G401 (cell line): ENCODE measurements around the gene IL23R. TPM values are rescaled to one million over a fixed set of nuclear protein-coding genes. Genes with fewer than 3 reads are reported as not detected.

Source experiments
- DNase-seq: peaks from one replicate; pipeline ENCODE4 v3.0.0-alpha.2; 2015; ENCODE audit warnings: low spot score
- in situ Hi-C: cut with HindIII; loops from 2 replicates; pipeline ENCODE4 v1.10.0; 2016; ENCODE audit warnings: low sequenced_read_pairs, mixed read lengths
- total RNA-seq: library from RNA; depleted of rRNA; stranded (reverse); fragments of >200 nt; shearing (Covaris generic); gene quantifications from 2 replicates; pipeline ENCODE4 v1.2.3, GENCODE V29; 2014

IL23R gene
- total RNA-seq, 1 experiment from 2014 or later = not detected

GRCh38 chr1:67217938-67218337, 51.7 kb downstream of the IL23R start:
- in situ Hi-C loops = no loop called here
- no peak for DNase-seq

- no peak for DNase-seq
- in situ Hi-C loops = no loop called here
These were observed 58.6 kb downstream of the IL23R start for GRCh38 chr1:67224856-67225255.

GRCh38 chr1:67226688-67227087, 60.4 kb downstream of the IL23R start:
- no peak for DNase-seq
- in situ Hi-C loops = no loop called here

- in situ Hi-C loops = no loop called here
- DNase-seq = no peak
These were observed 60.9 kb downstream of the IL23R start for GRCh38 chr1:67227196-67227595.

- in situ Hi-C loops = no loop called here
- no peak for DNase-seq
These were observed 62.5 kb downstream of the IL23R start for GRCh38 chr1:67228791-67229190.

DNA sequence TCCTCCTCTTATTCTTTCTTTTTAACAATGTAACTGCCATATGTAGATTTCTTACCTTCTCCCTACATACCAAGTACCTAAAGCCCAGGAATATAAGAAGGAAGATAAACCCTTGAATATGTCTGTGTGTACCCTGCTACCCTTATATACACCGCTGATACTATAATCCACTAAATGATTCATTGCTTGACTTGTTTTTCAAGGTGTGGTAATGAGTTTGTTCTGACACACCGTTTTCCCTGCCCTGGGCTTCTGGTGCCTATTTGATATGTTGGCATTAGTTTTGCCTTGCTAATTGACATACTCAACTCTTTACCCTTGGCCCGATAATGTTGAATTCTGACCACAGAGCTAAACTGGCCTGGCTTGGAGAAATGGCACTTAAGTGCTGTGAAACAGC, 64.3 kb downstream of the IL23R start:
- DNase-seq = no peak
- in situ Hi-C loops = no loop called here

DNA sequence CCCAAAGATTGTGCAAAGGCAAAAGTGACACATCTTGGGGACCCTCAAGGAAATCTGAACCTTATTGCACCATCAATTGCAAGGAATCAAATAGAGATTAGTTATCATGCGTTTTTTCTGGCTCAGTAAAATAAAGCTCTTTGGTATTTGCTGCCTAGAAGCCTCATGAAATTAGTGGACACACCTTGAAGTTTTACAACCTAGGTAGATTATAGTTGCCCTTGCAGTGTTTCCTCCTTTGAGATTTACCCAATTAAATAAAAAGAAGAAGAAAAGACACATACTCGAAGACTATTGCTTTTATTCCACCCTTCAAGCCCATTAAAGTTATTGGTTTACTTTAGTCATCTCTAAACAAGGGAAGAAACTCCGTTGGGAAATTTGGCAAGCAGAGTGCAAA, 70.0 kb downstream of the IL23R start:
- in situ Hi-C loops = no loop called here
- DNase-seq = no peak

DNA sequence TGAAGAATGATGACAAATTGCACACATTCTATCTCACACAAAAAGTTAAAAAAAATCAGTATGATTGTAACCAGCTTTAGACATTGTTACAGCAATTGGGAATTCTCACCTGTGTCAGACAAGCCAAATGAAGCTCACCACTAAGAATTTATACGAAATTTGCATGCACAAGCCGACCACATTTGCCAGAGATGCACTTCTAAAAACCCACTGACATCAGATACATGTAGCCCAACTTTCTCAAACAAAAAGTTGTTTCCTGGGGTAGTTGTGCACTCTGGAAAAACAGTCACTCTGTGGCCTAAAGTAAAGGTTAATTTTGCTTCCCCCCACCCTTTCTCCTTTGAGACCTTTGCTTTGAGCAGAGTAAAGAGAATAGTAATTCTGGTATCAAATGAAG, 73.5 kb downstream of the IL23R start:
- in situ Hi-C loops = no loop called here

DNA sequence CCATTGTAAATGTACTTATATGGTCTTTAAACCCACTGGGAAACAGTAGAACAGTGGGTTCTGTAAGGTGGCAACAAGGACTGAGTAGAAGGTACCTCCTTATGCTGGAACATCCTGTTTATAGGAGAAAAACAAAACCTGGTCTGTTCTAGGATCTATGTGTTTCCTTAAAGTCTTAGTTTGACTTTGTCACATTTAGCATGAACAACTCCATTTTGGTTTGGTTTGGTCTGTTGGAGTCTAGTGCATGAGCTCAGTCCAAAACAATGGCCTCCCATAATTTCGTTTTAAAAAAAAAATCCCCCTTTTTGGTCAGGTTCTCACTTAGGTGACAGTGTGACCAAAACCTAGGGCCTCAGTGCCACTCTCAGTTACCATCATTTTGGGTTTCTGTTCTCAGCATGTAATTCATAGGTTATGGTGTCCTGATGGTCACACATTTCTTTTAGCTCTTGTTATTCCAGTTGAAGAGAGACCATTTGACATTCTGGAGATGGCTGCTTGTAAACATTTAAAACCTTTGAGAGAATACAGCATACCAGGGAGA, 75.0 kb downstream of the IL23R start:
- no peak for DNase-seq
- in situ Hi-C loops = no loop called here

More for the DNA sequence above, 73.5 kb downstream of the IL23R start:
- DNase-seq = no peak

- in situ Hi-C loops = no loop called here
- DNase-seq = no peak
These were observed 75.8 kb downstream of the IL23R start for GRCh38 chr1:67242016-67242415.

- DNase-seq = no peak
- in situ Hi-C loops = no loop called here
These were observed 83.9 kb downstream of the IL23R start for GRCh38 chr1:67250051-67250653.

- no peak for DNase-seq
- in situ Hi-C loops = no loop called here
These were observed 90.3 kb downstream of the IL23R start for GRCh38 chr1:67256291-67257172.

DNA sequence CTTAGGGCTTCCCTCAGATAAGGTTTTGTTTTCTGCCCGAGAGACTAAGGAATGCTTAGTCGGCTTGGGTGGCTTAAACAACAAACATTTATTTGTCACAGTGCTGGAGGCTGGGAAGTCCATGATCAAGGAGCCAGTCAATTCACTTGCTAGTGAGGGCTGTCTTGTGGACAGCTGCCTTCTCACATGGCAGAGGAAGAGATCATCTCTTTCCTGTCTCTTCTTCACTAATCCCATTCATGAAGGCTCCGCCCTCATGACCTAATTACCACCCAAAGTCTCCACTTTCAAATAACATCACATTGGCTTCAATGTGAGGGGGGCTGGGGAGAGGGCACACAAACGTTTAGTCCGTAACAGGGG, 90.9 kb downstream of the IL23R start:
- no peak for DNase-seq
- in situ Hi-C loops = no loop called here

GRCh38 chr1:67261680-67262079, 95.4 kb downstream of the IL23R start:
- no peak for DNase-seq
- in situ Hi-C loops = loop anchor here (10.0 kb wide), 1 partner anchor 83 kb away; no protein-coding TSS in a partner anchor

GRCh38 chr1:67262735-67263134, 96.5 kb downstream of the IL23R start:
- no peak for DNase-seq
- in situ Hi-C loops = loop anchor here (10.0 kb wide), 1 partner anchor 82 kb away; no protein-coding TSS in a partner anchor

GRCh38 chr1:67264152-67264551, 97.9 kb downstream of the IL23R start:
- in situ Hi-C loops = loop anchor here (10.0 kb wide), 1 partner anchor 81 kb away; no protein-coding TSS in a partner anchor
- DNase-seq = no peak

GRCh38 chr1:67264899-67265298, 98.6 kb downstream of the IL23R start:
- DNase-seq = no peak
- in situ Hi-C loops = loop anchor here (10.0 kb wide), 1 partner anchor 80 kb away; no protein-coding TSS in a partner anchor

DNA sequence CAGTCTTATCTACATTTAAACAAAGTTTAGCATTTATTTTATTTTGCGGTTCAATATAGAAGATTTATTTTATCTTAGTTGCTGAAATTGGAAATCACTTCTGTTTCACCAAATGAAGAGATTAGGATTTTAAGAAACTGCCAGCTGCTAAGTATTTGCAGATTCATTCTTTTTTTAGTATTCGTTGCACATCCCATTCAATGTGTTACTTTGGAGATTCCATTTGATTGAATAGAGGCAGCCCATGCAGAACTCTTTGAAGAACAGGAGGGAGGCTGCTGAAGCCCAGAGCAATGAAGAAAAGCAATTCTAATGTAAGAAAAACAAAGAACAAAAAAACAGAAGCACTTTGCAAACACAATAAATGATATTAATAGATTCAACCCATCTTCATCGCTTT, 102.8 kb downstream of the IL23R start:
- in situ Hi-C loops = loop anchor here (10.0 kb wide), 1 partner anchor 76 kb away; no protein-coding TSS in a partner anchor
- DNase-seq = peak; percentile 1

GRCh38 chr1:67270541-67270940, 104.3 kb downstream of the IL23R start:
- no peak for DNase-seq
- in situ Hi-C loops = no loop called here

- in situ Hi-C loops = no loop called here
- DNase-seq = no peak
These were observed 107.3 kb downstream of the IL23R start for GRCh38 chr1:67273591-67273990.
